ENCODE results near the gene CYTH3.

DNA sequence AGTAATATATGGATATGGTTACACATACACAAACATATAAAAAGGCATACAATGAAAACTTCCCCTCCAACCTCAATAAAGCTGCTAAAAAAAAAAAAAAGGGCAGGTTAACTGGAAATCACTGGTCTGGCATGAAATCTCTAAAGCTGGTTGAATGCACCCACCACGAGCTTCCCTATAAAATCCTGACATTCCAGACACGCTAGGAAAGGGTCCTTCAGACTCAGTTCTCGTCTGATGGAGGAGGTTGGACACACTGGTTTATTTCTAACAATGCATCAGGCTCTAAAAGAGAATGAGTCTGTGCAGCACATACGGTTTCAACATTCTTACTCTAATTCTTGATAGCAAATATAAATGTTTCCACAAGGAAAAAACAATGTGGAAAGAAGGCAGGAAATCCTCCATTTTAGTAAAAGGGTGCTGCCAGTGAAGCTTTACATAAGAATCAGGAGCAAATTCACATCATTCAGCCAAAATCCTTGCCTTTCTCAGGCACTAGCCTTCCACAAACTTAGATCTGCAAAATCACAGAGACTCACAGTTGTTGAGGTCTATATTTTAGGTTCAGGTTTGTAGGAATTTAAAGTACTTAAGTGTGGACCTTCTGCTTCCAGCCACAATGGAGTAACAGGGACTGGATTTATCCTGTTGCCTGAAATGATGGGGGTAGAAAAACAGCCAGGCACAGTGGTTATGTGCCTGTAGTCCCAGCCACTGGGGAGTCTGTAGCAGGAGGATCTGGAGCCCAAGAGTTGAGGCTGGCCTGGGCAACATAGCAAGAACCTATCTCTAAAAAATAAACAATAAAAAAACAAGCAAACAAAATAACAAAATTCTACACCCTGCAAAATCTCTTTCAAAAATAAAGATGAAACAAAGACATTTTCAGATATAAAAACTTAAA lies 73.5 kb downstream of the CYTH3 start:
- TF ChIP-seq, protein P1, sequence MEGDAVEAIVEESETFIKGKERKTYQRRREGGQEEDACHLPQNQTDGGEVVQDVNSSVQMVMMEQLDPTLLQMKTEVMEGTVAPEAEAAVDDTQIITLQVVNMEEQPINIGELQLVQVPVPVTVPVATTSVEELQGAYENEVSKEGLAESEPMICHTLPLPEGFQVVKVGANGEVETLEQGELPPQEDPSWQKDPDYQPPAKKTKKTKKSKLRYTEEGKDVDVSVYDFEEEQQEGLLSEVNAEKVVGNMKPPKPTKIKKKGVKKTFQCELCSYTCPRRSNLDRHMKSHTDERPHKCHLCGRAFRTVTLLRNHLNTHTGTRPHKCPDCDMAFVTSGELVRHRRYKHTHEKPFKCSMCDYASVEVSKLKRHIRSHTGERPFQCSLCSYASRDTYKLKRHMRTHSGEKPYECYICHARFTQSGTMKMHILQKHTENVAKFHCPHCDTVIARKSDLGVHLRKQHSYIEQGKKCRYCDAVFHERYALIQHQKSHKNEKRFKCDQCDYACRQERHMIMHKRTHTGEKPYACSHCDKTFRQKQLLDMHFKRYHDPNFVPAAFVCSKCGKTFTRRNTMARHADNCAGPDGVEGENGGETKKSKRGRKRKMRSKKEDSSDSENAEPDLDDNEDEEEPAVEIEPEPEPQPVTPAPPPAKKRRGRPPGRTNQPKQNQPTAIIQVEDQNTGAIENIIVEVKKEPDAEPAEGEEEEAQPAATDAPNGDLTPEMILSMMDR (IDR thresholded peaks at IDR 0.05; ENCODE audit: insufficient read depth, low read length, poor library complexity, severe bottlenecking) = no peak
- no peak for TF ChIP-seq EZH2phosphoT487 (conservative IDR thresholded peaks at IDR 0.05; ENCODE audit: low read length)

Data from SU-DHL-6 (cell line).